H9 (cell line): ENCODE measurements around the gene FAM180A. TPM values are rescaled to one million over a fixed set of nuclear protein-coding genes. Genes with fewer than 3 reads are reported as not detected.

Experiments used
- DNase-seq: peaks from one replicate; pipeline ENCODE4 v3.0.0-alpha.2; 2017
- H2AFZ ChIP-seq: one replicate; pipeline ENCODE4 v1.6.1; 2013; ENCODE audit warnings: mild to moderate bottlenecking, low read length, control low read depth, moderate library complexity
- H2AK5ac ChIP-seq: 2 replicates; pipeline ENCODE4 v1.6.1; 2013; ENCODE audit warnings: low read length, control low read depth, mixed read lengths; ENCODE audit not compliant: insufficient read length
- H2BK120ac ChIP-seq: one replicate; pipeline ENCODE4 v1.6.1; 2013; ENCODE audit warnings: low read depth, mild to moderate bottlenecking, low read length, control low read depth, inconsistent platforms; ENCODE audit not compliant: poor library complexity, severe bottlenecking
- H2BK12ac ChIP-seq: 2 replicates; pipeline ENCODE4 v1.6.1; 2013; ENCODE audit warnings: low read length, control low read depth, mixed read lengths, low read depth; ENCODE audit not compliant: insufficient read length
- H2BK15ac ChIP-seq: 2 replicates; pipeline ENCODE4 v1.6.1; 2013; ENCODE audit warnings: low read depth, low read length, control low read depth
- H2BK20ac ChIP-seq: one replicate; pipeline ENCODE4 v1.6.1; 2013; ENCODE audit warnings: low read depth, mild to moderate bottlenecking, low read length, control low read depth, inconsistent platforms; ENCODE audit not compliant: poor library complexity, severe bottlenecking
- H2BK5ac ChIP-seq: 2 replicates; pipeline ENCODE4 v1.6.1; 2013; ENCODE audit warnings: low read length, control low read depth, mixed read lengths; ENCODE audit not compliant: insufficient read length
- H3K14ac ChIP-seq: 2 replicates; pipeline ENCODE4 v1.6.1; 2013; ENCODE audit warnings: low read length, control low read depth; ENCODE audit not compliant: insufficient read depth
- H3K18ac ChIP-seq: 2 replicates; pipeline ENCODE4 v1.6.1; 2013; ENCODE audit warnings: low read depth, mild to moderate bottlenecking, mixed read lengths, low read length, control low read depth; ENCODE audit not compliant: insufficient read length
- H3K23ac ChIP-seq: 2 replicates; pipeline ENCODE4 v1.6.1; 2013; ENCODE audit warnings: low read length, control low read depth, mixed read lengths, low read depth; ENCODE audit not compliant: insufficient read length
- H3K23me2 ChIP-seq: 2 replicates; pipeline ENCODE4 v1.6.1; 2013; ENCODE audit warnings: low read depth, mild to moderate bottlenecking, mixed read lengths, low read length, control low read depth; ENCODE audit not compliant: insufficient read length, poor library complexity, severe bottlenecking
- H3K27ac ChIP-seq: 2 replicates; pipeline ENCODE4 v1.5.1; 2013; ENCODE audit warnings: low read length, control low read depth, mixed read lengths, low read depth; ENCODE audit not compliant: insufficient read length
- H3K27me3 ChIP-seq: 2 replicates; pipeline ENCODE4 v1.6.1; 2013; ENCODE audit warnings: low read length, control low read depth, inconsistent platforms; ENCODE audit not compliant: insufficient read depth
- H3K4ac ChIP-seq: 2 replicates; pipeline ENCODE4 v1.6.1; 2013; ENCODE audit warnings: low read depth, mild to moderate bottlenecking, control low read depth, inconsistent platforms, low read length, moderate library complexity
- H3K4me1 ChIP-seq: 2 replicates; pipeline ENCODE4 v1.6.1; 2013; ENCODE audit warnings: low read length, control low read depth, inconsistent platforms; ENCODE audit not compliant: insufficient read depth
- H3K4me2 ChIP-seq: 2 replicates; pipeline ENCODE4 v1.6.1; 2013; ENCODE audit warnings: low read length, control low read depth, mixed read lengths; ENCODE audit not compliant: insufficient read length, insufficient read depth
- H3K56ac ChIP-seq: 2 replicates; pipeline ENCODE4 v1.6.1; 2013; ENCODE audit warnings: low read depth, mild to moderate bottlenecking, mixed read lengths, low read length, control low read depth; ENCODE audit not compliant: insufficient read length
- H3K79me1 ChIP-seq: 2 replicates; pipeline ENCODE4 v1.6.1; 2013; ENCODE audit warnings: low read depth, mild to moderate bottlenecking, moderate library complexity, low read length, control low read depth, inconsistent platforms; ENCODE audit not compliant: insufficient read depth, poor library complexity, severe bottlenecking
- H3K79me2 ChIP-seq: 2 replicates; pipeline ENCODE4 v1.6.1; 2013; ENCODE audit warnings: low read length, control low read depth, inconsistent platforms; ENCODE audit not compliant: insufficient read depth
- H3K9ac ChIP-seq: 2 replicates; pipeline ENCODE4 v1.6.1; 2013; ENCODE audit warnings: low read length, control low read depth, mixed read lengths; ENCODE audit not compliant: insufficient read length; ENCODE audit errors: extremely low read depth
- H3K9me3 ChIP-seq: one replicate; pipeline ENCODE4 v1.6.1; 2013; ENCODE audit warnings: low read depth, low read length, inconsistent platforms; ENCODE audit not compliant: control insufficient read depth
- H3T11ph ChIP-seq: one replicate; pipeline ENCODE4 v1.6.1; 2013; ENCODE audit warnings: mild to moderate bottlenecking, low read length, control low read depth, inconsistent platforms
- H4K20me1 ChIP-seq: one replicate; pipeline ENCODE4 v1.6.1; 2013; ENCODE audit not compliant: control insufficient read depth, insufficient read length, insufficient read depth
- H4K5ac ChIP-seq: 2 replicates; pipeline ENCODE4 v1.6.1; 2013; ENCODE audit warnings: low read depth, mild to moderate bottlenecking, mixed read lengths, low read length, control low read depth; ENCODE audit not compliant: insufficient read length
- H4K8ac ChIP-seq: replicated peaks from 2 replicates; pipeline ENCODE4 v1.6.1; 2013; ENCODE audit warnings: low read length, control low read depth, mixed read lengths, low read depth; ENCODE audit not compliant: insufficient read length
- H4K91ac ChIP-seq: 2 replicates; pipeline ENCODE4 v1.6.1; 2013; ENCODE audit warnings: low read depth, mild to moderate bottlenecking, moderate library complexity, mixed read lengths, low read length, control low read depth; ENCODE audit not compliant: insufficient read length
- H3K27ac Mint-ChIP-seq, 3 experiments: 2 replicates in 2 of 3; 3 replicates in 1 of 3; pipeline ENCODE4 v1.8.0; 2020 to 2021; ENCODE audit warnings: mixed read lengths in 3 of 3, mild to moderate bottlenecking in 1 of 3, moderate library complexity in 1 of 3
- H3K27me3 Mint-ChIP-seq: 2 replicates; pipeline ENCODE4 v1.8.0; 2021; ENCODE audit warnings: low read depth, mild to moderate bottlenecking, moderate library complexity, mixed read lengths
- H3K36me3 Mint-ChIP-seq, 3 experiments: 2 replicates in 2 of 3; 3 replicates in 1 of 3; pipeline ENCODE4 v1.8.0; 2020 to 2021; ENCODE audit warnings: low read depth in 3 of 3, mixed read lengths in 3 of 3; ENCODE audit not compliant: insufficient read depth in 1 of 3
- H3K4me1 Mint-ChIP-seq, 2 experiments: 2 replicates each; pipeline ENCODE4 v1.8.0; 2020; ENCODE audit warnings: mixed read lengths in 2 of 2
- H3K4me3 Mint-ChIP-seq, 2 experiments: 2 replicates in 1 of 2; 3 replicates in 1 of 2; pipeline ENCODE4 v1.8.0; 2020 to 2021; ENCODE audit warnings: mild to moderate bottlenecking in 2 of 2, mixed read lengths in 2 of 2, moderate library complexity in 1 of 2
- H3K9me3 Mint-ChIP-seq, 2 experiments: 2 replicates in 1 of 2; 3 replicates in 1 of 2; pipeline ENCODE4 v1.8.0; 2020; ENCODE audit warnings: mild to moderate bottlenecking in 2 of 2, mixed read lengths in 2 of 2, moderate library complexity in 1 of 2
- CTCF ChIP-seq: fragments of 200-600 bp; sonication (generic); conservative IDR thresholded peaks from 3 replicates; pipeline ENCODE4 v1.8.0; 2021; ENCODE audit warnings: antibody characterized with exemption, mild to moderate bottlenecking
- WGBS: extraction: QIAGEN DNeasy Blood & Tissue Kit; methylation state at CpG from one replicate; pipeline ENCODE4 v1.1.7; 2013; ENCODE audit warnings: missing lambda C conversion rate, low lambda C conversion rate, mixed read lengths; ENCODE audit not compliant: insufficient read length; ENCODE audit errors: extremely low coverage; 5-methylcytosine and 5-hydroxymethylcytosine counted together
- total RNA-seq: library from RNA; stranded (reverse); gene quantifications from 2 replicates; pipeline ENCODE4 v1.2.1, GENCODE V29; 2021

Gene FAM180A
- total RNA-seq, 1 experiment from 2014 or later, result not detected

- Histone ChIP-seq H3K9me3 (no peaks in the 10 kb centered on the region), H3K18ac (no peak overlapping the region), H2BK20ac (no peak overlapping the region), H4K91ac (no peak overlapping the region), H3K79me2 (no peaks in the 10 kb centered on the region), H3K56ac (no peak overlapping the region), H2BK5ac (no peak overlapping the region), H4K5ac (no peak overlapping the region), H3K4me1 (no peaks in the 10 kb centered on the region), H4K20me1 (no peaks in the 10 kb centered on the region), H2BK15ac (no peak overlapping the region), H3K14ac (no peak overlapping the region), H3K27me3 (no peaks in the 10 kb centered on the region), H2AFZ (no peak overlapping the region), H3K27ac (no peak overlapping the region), H3K9ac (no peak overlapping the region), H2BK120ac (no peak overlapping the region), H2AK5ac (no peak overlapping the region), H3K79me1 (no peaks in the 10 kb centered on the region), H3K4me2 (no peak overlapping the region), H2BK12ac (no peak overlapping the region), H3K23ac (no peak overlapping the region), H3K23me2 (no peaks in the 10 kb centered on the region), H4K8ac (no peak overlapping the region), H3K4ac (no peak overlapping the region), H3T11ph (no peak overlapping the region)
- Mint-ChIP-seq H3K27ac (no peak overlapping the region; a peak in 1 of 7 replicates), H3K4me3 (no peak overlapping the region), H3K9me3 (no peaks in the 10 kb centered on the region), H3K36me3 (no peaks in the 10 kb centered on the region), H3K4me1 (no peaks in the 10 kb centered on the region), H3K27me3 (peaks cover 6% of the 10 kb centered on the region; the same call in 1 of the 2 replicates)
- no CpG with 5 or more reads among the region's 1 CpG for WGBS
- TF ChIP-seq CTCF, result no peak
- DNase-seq, result no peak
Measured at GRCh38 chr7:135734343-135734689, 14.3 kb downstream of the FAM180A start.
